Measurements from ENCODE around the gene TEDDM1.
"Not testable (repeated sequence)": the region's sequence is repeated elsewhere in the genome, so short reads cannot be mapped to it uniquely, and the experiment has no call there.

TEDDM1 gene

GRCh38 chr1:182400567-182400966 lies at the start of gene TEDDM1:
TSS of gene TEDDM1 (minus strand) at chr1:182400667. CDS start at chr1:182400485, 182 bp downstream.
- no peak for DNase-seq (ENCODE audit: low read depth in 2 of 2)

GRCh38 chr1:182450087-182450486 lies 49.6 kb upstream of the TEDDM1 start, which contains the start of gene RGSL1:
TSS of gene RGSL1 (plus strand) at chr1:182450146. CDS start at chr1:182450166, 20 bp downstream.
- DNase-seq (ENCODE audit: low read depth in 2 of 2) = no peak

- no peak for DNase-seq (ENCODE audit: low read depth in 2 of 2)
These were observed 47.2 kb upstream of the TEDDM1 start for GRCh38 chr1:182447660-182448059.

- not testable (repeated sequence) for DNase-seq (ENCODE audit: low read depth in 2 of 2)
These were observed 46.7 kb upstream of the TEDDM1 start for GRCh38 chr1:182447124-182447523.

- DNase-seq (ENCODE audit: low read depth in 2 of 2) = no peak
These were observed 45.7 kb upstream of the TEDDM1 start for GRCh38 chr1:182446033-182446669.

GRCh38 chr1:182444497-182444896 lies 44.0 kb upstream of the TEDDM1 start:
- no peak for DNase-seq (ENCODE audit: low read depth in 2 of 2)

GRCh38 chr1:182442333-182442732 lies 41.9 kb upstream of the TEDDM1 start:
- no peak for DNase-seq (ENCODE audit: low read depth in 2 of 2)

GRCh38 chr1:182441719-182442118 lies 41.3 kb upstream of the TEDDM1 start:
- no peak for DNase-seq (ENCODE audit: low read depth in 2 of 2)

- no peak for DNase-seq (ENCODE audit: low read depth in 2 of 2)
These were observed 37.9 kb upstream of the TEDDM1 start for GRCh38 chr1:182438326-182438725.

GRCh38 chr1:182433580-182433979 lies 33.1 kb upstream of the TEDDM1 start:
- DNase-seq (ENCODE audit: low read depth in 2 of 2) = no peak

GRCh38 chr1:182431278-182431677 lies 30.8 kb upstream of the TEDDM1 start:
- no peak for DNase-seq (ENCODE audit: low read depth in 2 of 2)

GRCh38 chr1:182430263-182431068 lies 30.0 kb upstream of the TEDDM1 start:
- DNase-seq (ENCODE audit: low read depth in 2 of 2) = no peak

- DNase-seq (ENCODE audit: low read depth in 2 of 2) = no peak
These were observed 27.6 kb upstream of the TEDDM1 start for GRCh38 chr1:182428043-182428442.

- DNase-seq (ENCODE audit: low read depth in 2 of 2) = no peak
These were observed 26.3 kb upstream of the TEDDM1 start for GRCh38 chr1:182426442-182427430.

GRCh38 chr1:182415789-182416188 lies 15.3 kb upstream of the TEDDM1 start:
- DNase-seq (ENCODE audit: low read depth in 2 of 2) = no peak

- no peak for DNase-seq (ENCODE audit: low read depth in 2 of 2)
These were observed 13.5 kb upstream of the TEDDM1 start for GRCh38 chr1:182413969-182414368.

GRCh38 chr1:182413486-182413885 lies 13.0 kb upstream of the TEDDM1 start:
- no peak for DNase-seq (ENCODE audit: low read depth in 2 of 2)

GRCh38 chr1:182410620-182411273 lies 10.3 kb upstream of the TEDDM1 start:
- no peak for DNase-seq (ENCODE audit: low read depth in 2 of 2)

GRCh38 chr1:182410138-182410537 lies 9.7 kb upstream of the TEDDM1 start:
- DNase-seq (ENCODE audit: low read depth in 2 of 2) = no peak

GRCh38 chr1:182408435-182409075 lies 8.1 kb upstream of the TEDDM1 start:
- no peak for DNase-seq (ENCODE audit: low read depth in 2 of 2)

GRCh38 chr1:182407724-182408123 lies 7.3 kb upstream of the TEDDM1 start:
- no peak for DNase-seq (ENCODE audit: low read depth in 2 of 2)

Measured in stimulated activated CD8-positive, alpha-beta memory T cell treated with anti-CD3 and anti-CD28 coated beads, Interleukin-2, amount 100 ng/mL, for 1 hour (primary cell).